ENCODE results near the gene CKAP2.
"Not testable (repeated sequence)": the region's sequence is repeated elsewhere in the genome, so short reads cannot be mapped to it uniquely, and the experiment has no call there.

- not testable (repeated sequence) for TF ChIP-seq CTCF (conservative IDR thresholded peaks at IDR 0.05; ENCODE audit: low read length); EZH2phosphoT487 (IDR thresholded peaks at IDR 0.05; ENCODE audit: borderline replicate concordance, low read depth, low read length)
Observed at GRCh38 chr13:52494241-52494640, 39.0 kb downstream of the CKAP2 start.

Measured in OCI-LY7 (cell line).